Breast epithelium (tissue), 3 donors: ENCODE results near the gene LMCD1.

ENCODE experiments used
- POLR2AphosphoS5 ChIP-seq, 3 donors: sonication (generic); formaldehyde crosslinking; IDR thresholded peaks; one replicate each; pipeline ENCODE4 v1.6.1; 2017; ENCODE audit warnings: antibody characterized with exemption in 3 of 3
- TF ChIP-seq, protein P1 (sequence below), 3 donors: fragments of 450-650 bp; IDR thresholded peaks; one replicate each; pipeline ENCODE4 v1.5.1; 2016 to 2017; ENCODE audit warnings: antibody characterized with exemption in 3 of 3, mild to moderate bottlenecking in 3 of 3, moderate library complexity in 3 of 3

- TF ChIP-seq, protein P1, sequence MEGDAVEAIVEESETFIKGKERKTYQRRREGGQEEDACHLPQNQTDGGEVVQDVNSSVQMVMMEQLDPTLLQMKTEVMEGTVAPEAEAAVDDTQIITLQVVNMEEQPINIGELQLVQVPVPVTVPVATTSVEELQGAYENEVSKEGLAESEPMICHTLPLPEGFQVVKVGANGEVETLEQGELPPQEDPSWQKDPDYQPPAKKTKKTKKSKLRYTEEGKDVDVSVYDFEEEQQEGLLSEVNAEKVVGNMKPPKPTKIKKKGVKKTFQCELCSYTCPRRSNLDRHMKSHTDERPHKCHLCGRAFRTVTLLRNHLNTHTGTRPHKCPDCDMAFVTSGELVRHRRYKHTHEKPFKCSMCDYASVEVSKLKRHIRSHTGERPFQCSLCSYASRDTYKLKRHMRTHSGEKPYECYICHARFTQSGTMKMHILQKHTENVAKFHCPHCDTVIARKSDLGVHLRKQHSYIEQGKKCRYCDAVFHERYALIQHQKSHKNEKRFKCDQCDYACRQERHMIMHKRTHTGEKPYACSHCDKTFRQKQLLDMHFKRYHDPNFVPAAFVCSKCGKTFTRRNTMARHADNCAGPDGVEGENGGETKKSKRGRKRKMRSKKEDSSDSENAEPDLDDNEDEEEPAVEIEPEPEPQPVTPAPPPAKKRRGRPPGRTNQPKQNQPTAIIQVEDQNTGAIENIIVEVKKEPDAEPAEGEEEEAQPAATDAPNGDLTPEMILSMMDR (IDR thresholded peaks at IDR 0.05): no peak
- TF ChIP-seq POLR2AphosphoS5 (IDR thresholded peaks at IDR 0.05): no peak
Measured at GRCh38 chr3:8474991-8475390, 26.6 kb upstream of the LMCD1 start.
